Astrocyte of the cerebellum (primary cell): Measurements from ENCODE around the gene GPR156.

Source experiments
- DNase-seq: peaks from one replicate; pipeline ENCODE4 v3.0.0-alpha.2; 2011; ENCODE audit warnings: low read depth
- H3K4me3 ChIP-seq: 2 replicates; pipeline ENCODE4 v1.5.1; 2011; ENCODE audit warnings: mild to moderate bottlenecking, low read depth, low read length, moderate library complexity
- CTCF ChIP-seq: IDR thresholded peaks from 2 replicates; pipeline ENCODE4 v1.5.1; 2012; ENCODE audit warnings: low read length, low read depth, moderate library complexity, mild to moderate bottlenecking; ENCODE audit errors: missing control alignments
- in situ Hi-C: cut with HindIII; loops from 2 replicates; pipeline ENCODE4 v1.10.0; 2017; ENCODE audit warnings: low sequenced_read_pairs

GPR156 gene

DNA sequence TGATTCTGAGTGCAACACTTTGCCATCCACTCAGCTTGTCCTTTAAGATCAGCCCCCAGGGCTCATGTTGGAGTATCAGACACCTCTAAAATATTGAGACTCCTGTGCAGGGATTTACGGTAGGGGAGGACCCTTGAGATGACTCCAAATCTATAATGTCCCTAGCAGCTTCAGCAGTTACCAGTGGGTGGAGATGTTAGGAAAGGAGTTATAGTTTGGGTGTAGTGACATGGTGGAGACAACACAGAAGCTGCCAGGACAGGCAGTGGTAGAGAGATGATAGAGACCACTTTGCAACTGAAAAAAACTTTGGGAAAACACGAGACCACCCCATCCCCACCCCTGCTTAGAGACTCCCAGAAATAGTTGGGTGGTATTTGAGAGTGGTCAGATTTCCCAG is 147.5 kb downstream of the GPR156 start:
- in situ Hi-C loops: no loop called here
- DNase-seq: no peak
- no peak for TF ChIP-seq CTCF
- no peak overlapping the region for H3K4me3 ChIP-seq

GRCh38 chr3:120130656-120131055 is 154.4 kb downstream of the GPR156 start:
- no peak for DNase-seq
- H3K4me3 ChIP-seq: no peak overlapping the region
- in situ Hi-C loops: no loop called here
- TF ChIP-seq CTCF: no peak

- in situ Hi-C loops: no loop called here
- no peak for DNase-seq
- no peak overlapping the region for H3K4me3 ChIP-seq
- TF ChIP-seq CTCF: no peak
Measured at GRCh38 chr3:120129718-120130513, 155.1 kb downstream of the GPR156 start.

GRCh38 chr3:120129051-120129450 is 156.0 kb downstream of the GPR156 start:
- in situ Hi-C loops: no loop called here
- H3K4me3 ChIP-seq: no peak overlapping the region
- DNase-seq: no peak
- no peak for TF ChIP-seq CTCF

GRCh38 chr3:120125992-120126391 is 159.0 kb downstream of the GPR156 start:
- in situ Hi-C loops: no loop called here
- H3K4me3 ChIP-seq: no peak overlapping the region
- no peak for TF ChIP-seq CTCF
- no peak for DNase-seq

- in situ Hi-C loops: no loop called here
- no peak for DNase-seq
- TF ChIP-seq CTCF: no peak
- no peak overlapping the region for H3K4me3 ChIP-seq
Measured at GRCh38 chr3:120119846-120120510, 165.0 kb downstream of the GPR156 start.
